Measurements from ENCODE around the gene NT5DC1. TPM values are rescaled to one million over a fixed set of nuclear protein-coding genes. Genes with fewer than 3 reads are reported as not detected.
A peak's percentile ranks its signal among the peaks of the same experiment; 100 is the strongest.

NT5DC1 gene
- total and polyA plus RNA-seq, 2 experiments from 2014 or later, result 27.0 to 29.8 TPM

DNA sequence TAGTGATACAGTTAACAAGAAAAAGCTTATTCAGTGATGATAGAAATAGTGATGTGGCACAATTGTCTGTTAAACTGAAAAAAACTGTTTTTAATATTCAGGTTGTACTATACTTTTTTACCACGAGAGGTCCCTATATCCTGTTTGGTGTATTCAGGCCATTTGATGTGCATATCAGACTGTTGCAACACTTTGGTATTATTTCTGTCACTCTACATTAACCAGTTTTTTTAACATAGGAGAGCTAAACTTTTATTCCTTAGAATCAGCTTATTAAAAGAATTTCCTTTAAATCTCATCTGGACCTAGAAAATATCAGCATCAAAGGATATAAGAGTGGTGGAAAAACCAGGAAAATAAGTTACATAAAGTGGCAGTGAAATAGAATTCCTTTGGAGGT, 116.4 kb downstream of the NT5DC1 start:
- Histone ChIP-seq H3K79me2 (replicated peaks; ENCODE audit: insufficient read depth) (no peaks in the 10 kb centered on the region), H3K4me2 (no peak overlapping the region), H3K36me3 (ENCODE audit: insufficient read depth) (no peaks in the 10 kb centered on the region), H3K27ac (ENCODE audit: low read depth) (no peak overlapping the region; the same call in 1 of the 2 replicates), H4K20me1 (replicated peaks; ENCODE audit: insufficient read depth) (no peaks in the 10 kb centered on the region), H3K27me3 (ENCODE audit: insufficient read depth) (no peaks in the 10 kb centered on the region), H3K9me2 (ENCODE audit: insufficient read depth) (no peaks in the 10 kb centered on the region), H3K4me3 (no peak overlapping the region), H2AFZ (no peak overlapping the region), H3K4me1 (ENCODE audit: insufficient read depth) (no peaks in the 10 kb centered on the region), H3F3A (replicated peaks; ENCODE audit: low read depth) (no peaks in the 10 kb centered on the region)
- TF ChIP-seq POLR2AphosphoS5 (IDR thresholded peaks at IDR 0.05; ENCODE audit: low read depth), result no peak
- TF ChIP-seq, protein P1, sequence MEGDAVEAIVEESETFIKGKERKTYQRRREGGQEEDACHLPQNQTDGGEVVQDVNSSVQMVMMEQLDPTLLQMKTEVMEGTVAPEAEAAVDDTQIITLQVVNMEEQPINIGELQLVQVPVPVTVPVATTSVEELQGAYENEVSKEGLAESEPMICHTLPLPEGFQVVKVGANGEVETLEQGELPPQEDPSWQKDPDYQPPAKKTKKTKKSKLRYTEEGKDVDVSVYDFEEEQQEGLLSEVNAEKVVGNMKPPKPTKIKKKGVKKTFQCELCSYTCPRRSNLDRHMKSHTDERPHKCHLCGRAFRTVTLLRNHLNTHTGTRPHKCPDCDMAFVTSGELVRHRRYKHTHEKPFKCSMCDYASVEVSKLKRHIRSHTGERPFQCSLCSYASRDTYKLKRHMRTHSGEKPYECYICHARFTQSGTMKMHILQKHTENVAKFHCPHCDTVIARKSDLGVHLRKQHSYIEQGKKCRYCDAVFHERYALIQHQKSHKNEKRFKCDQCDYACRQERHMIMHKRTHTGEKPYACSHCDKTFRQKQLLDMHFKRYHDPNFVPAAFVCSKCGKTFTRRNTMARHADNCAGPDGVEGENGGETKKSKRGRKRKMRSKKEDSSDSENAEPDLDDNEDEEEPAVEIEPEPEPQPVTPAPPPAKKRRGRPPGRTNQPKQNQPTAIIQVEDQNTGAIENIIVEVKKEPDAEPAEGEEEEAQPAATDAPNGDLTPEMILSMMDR (conservative IDR thresholded peaks at IDR 0.05; ENCODE audit: low read depth in 2 of 2), result peak; percentile 56 to 69
- no peaks in the 10 kb centered on the region for H3K36me3 Mint-ChIP-seq (ENCODE audit: low read depth)
- no peak overlapping the region for H3K4me3 Mint-ChIP-seq
- ATAC-seq (no peak), DNase-seq (ENCODE audit: low spot score) (peak; percentile 47)
- peaks cover 16% of the 10 kb centered on the region; the same call in 2 of the 3 replicates for H3K4me1 Mint-ChIP-seq
- H3K9me3 Mint-ChIP-seq, result no peaks in the 10 kb centered on the region
- peak overlapping the region; percentile 93 for H3K27ac Mint-ChIP-seq
- no peaks in the 10 kb centered on the region for H3K27me3 Mint-ChIP-seq (ENCODE audit: insufficient read depth, low read depth, poor library complexity)

DNA sequence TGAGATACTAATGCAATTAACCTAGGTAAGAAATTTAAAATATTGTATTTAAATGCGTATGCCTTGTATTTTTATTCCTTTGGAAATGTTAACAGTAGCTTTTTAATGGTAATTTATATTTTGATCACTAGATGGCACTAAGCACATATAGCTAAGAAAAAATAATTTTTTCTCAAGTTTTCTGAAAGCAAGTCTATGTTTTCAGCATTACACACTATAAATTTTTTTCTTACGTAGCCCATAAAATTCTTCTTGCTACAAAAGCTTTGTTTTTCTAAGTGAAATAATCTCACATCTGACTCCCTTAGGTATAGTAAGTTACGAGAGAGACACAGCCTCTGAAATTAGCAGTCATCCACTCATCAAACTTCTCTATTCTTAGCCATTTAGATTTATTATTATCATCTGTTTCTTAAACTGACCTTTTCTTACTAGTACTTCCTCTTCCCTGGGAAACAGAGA, 117.5 kb downstream of the NT5DC1 start:
- Histone ChIP-seq H3K27me3 (ENCODE audit: insufficient read depth) (no peaks in the 10 kb centered on the region), H3K9me2 (ENCODE audit: insufficient read depth) (no peaks in the 10 kb centered on the region), H2AFZ (no peak overlapping the region), H3K4me2 (no peak overlapping the region), H3K4me1 (ENCODE audit: insufficient read depth) (peaks cover 9% of the 10 kb centered on the region; the same call in 1 of the 2 replicates), H4K20me1 (replicated peaks; ENCODE audit: insufficient read depth) (no peaks in the 10 kb centered on the region), H3F3A (replicated peaks; ENCODE audit: low read depth) (no peaks in the 10 kb centered on the region), H3K79me2 (replicated peaks; ENCODE audit: insufficient read depth) (no peaks in the 10 kb centered on the region), H3K27ac (ENCODE audit: low read depth) (no peak overlapping the region), H3K4me3 (no peak overlapping the region), H3K36me3 (ENCODE audit: insufficient read depth) (no peaks in the 10 kb centered on the region)
- Mint-ChIP-seq H3K4me1 (peaks cover 25% of the 10 kb centered on the region), H3K9me3 (no peaks in the 10 kb centered on the region), H3K27me3 (ENCODE audit: insufficient read depth, low read depth, poor library complexity) (no peaks in the 10 kb centered on the region), H3K27ac (no peak overlapping the region), H3K4me3 (no peak overlapping the region), H3K36me3 (ENCODE audit: low read depth) (no peaks in the 10 kb centered on the region)
- no peak for ATAC-seq
- no peak for DNase-seq (ENCODE audit: low spot score)
- TF ChIP-seq JUNB (IDR thresholded peaks at IDR 0.05; ENCODE audit: unreplicated experiment), result no peak
- TF ChIP-seq, protein P2, sequence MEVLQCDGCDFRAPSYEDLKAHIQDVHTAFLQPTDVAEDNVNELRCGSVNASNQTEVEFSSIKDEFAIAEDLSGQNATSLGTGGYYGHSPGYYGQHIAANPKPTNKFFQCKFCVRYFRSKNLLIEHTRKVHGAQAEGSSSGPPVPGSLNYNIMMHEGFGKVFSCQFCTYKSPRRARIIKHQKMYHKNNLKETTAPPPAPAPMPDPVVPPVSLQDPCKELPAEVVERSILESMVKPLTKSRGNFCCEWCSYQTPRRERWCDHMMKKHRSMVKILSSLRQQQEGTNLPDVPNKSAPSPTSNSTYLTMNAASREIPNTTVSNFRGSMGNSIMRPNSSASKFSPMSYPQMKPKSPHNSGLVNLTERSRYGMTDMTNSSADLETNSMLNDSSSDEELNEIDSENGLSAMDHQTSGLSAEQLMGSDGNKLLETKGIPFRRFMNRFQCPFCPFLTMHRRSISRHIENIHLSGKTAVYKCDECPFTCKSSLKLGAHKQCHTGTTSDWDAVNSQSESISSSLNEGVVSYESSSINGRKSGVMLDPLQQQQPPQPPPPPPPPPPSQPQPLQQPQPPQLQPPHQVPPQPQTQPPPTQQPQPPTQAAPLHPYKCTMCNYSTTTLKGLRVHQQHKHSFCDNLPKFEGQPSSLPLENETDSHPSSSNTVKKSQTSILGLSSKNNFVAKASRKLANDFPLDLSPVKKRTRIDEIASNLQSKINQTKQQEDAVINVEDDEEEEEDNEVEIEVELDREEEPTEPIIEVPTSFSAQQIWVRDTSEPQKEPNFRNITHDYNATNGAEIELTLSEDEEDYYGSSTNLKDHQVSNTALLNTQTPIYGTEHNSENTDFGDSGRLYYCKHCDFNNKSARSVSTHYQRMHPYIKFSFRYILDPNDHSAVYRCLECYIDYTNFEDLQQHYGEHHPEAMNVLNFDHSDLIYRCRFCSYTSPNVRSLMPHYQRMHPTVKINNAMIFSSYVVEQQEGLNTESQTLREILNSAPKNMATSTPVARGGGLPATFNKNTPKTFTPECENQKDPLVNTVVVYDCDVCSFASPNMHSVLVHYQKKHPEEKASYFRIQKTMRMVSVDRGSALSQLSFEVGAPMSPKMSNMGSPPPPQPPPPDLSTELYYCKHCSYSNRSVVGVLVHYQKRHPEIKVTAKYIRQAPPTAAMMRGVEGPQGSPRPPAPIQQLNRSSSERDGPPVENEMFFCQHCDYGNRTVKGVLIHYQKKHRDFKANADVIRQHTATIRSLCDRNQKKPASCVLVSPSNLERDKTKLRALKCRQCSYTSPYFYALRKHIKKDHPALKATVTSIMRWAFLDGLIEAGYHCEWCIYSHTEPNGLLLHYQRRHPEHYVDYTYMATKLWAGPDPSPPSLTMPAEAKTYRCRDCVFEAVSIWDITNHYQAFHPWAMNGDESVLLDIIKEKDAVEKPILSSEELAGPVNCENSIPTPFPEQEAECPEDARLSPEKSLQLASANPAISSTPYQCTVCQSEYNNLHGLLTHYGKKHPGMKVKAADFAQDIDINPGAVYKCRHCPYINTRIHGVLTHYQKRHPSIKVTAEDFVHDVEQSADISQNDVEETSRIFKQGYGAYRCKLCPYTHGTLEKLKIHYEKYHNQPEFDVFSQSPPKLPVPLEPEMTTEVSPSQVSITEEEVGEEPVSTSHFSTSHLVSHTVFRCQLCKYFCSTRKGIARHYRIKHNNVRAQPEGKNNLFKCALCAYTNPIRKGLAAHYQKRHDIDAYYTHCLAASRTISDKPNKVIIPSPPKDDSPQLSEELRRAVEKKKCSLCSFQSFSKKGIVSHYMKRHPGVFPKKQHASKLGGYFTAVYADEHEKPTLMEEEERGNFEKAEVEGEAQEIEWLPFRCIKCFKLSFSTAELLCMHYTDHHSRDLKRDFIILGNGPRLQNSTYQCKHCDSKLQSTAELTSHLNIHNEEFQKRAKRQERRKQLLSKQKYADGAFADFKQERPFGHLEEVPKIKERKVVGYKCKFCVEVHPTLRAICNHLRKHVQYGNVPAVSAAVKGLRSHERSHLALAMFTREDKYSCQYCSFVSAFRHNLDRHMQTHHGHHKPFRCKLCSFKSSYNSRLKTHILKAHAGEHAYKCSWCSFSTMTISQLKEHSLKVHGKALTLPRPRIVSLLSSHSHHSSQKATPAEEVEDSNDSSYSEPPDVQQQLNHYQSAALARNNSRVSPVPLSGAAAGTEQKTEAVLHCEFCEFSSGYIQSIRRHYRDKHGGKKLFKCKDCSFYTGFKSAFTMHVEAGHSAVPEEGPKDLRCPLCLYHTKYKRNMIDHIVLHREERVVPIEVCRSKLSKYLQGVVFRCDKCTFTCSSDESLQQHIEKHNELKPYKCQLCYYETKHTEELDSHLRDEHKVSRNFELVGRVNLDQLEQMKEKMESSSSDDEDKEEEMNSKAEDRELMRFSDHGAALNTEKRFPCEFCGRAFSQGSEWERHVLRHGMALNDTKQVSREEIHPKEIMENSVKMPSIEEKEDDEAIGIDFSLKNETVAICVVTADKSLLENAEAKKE (CRISPR knock-in tag; IDR thresholded peaks at IDR 0.05), result no peak
- no peak for TF ChIP-seq ZNF114 (CRISPR knock-in tag; IDR thresholded peaks at IDR 0.05)
- TF ChIP-seq, protein P3, sequence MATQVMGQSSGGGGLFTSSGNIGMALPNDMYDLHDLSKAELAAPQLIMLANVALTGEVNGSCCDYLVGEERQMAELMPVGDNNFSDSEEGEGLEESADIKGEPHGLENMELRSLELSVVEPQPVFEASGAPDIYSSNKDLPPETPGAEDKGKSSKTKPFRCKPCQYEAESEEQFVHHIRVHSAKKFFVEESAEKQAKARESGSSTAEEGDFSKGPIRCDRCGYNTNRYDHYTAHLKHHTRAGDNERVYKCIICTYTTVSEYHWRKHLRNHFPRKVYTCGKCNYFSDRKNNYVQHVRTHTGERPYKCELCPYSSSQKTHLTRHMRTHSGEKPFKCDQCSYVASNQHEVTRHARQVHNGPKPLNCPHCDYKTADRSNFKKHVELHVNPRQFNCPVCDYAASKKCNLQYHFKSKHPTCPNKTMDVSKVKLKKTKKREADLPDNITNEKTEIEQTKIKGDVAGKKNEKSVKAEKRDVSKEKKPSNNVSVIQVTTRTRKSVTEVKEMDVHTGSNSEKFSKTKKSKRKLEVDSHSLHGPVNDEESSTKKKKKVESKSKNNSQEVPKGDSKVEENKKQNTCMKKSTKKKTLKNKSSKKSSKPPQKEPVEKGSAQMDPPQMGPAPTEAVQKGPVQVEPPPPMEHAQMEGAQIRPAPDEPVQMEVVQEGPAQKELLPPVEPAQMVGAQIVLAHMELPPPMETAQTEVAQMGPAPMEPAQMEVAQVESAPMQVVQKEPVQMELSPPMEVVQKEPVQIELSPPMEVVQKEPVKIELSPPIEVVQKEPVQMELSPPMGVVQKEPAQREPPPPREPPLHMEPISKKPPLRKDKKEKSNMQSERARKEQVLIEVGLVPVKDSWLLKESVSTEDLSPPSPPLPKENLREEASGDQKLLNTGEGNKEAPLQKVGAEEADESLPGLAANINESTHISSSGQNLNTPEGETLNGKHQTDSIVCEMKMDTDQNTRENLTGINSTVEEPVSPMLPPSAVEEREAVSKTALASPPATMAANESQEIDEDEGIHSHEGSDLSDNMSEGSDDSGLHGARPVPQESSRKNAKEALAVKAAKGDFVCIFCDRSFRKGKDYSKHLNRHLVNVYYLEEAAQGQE (IDR thresholded peaks at IDR 0.05; ENCODE audit: unreplicated experiment), result no peak
- no peak for TF ChIP-seq STAT1 (IDR thresholded peaks at IDR 0.05; ENCODE audit: unreplicated experiment)
- TF ChIP-seq, protein P1 (conservative IDR thresholded peaks at IDR 0.05; ENCODE audit: low read depth in 2 of 2), result peak in 1 of 2 experiments; percentile 65; a peak in 3 of 4 replicates

Data from GM23338 (cell line).